GOT3 (cell line): Measurements from ENCODE around the gene OTUD5.
"Not testable (repeated sequence)": the region's sequence is repeated elsewhere in the genome, so short reads cannot be mapped to it uniquely, and the experiment has no call there.

ENCODE experiments used
- DNase-seq: peaks from one replicate; lab custom pipeline; 2025; ENCODE audit warnings: mixed read lengths; lab: John Stamatoyannopoulos, UW

Gene OTUD5

GRCh38 chrX:48909703-48910294, 47.6 kb downstream of the OTUD5 start:
- DNase-seq, result no peak

GRCh38 chrX:48908600-48908999, 48.8 kb downstream of the OTUD5 start:
- DNase-seq, result no peak

GRCh38 chrX:48905090-48905790, 52.2 kb downstream of the OTUD5 start:
- no peak for DNase-seq

GRCh38 chrX:48904626-48905025, 52.8 kb downstream of the OTUD5 start:
- DNase-seq, result no peak

- no peak for DNase-seq
Observed at GRCh38 chrX:48904180-48904579, 53.2 kb downstream of the OTUD5 start.

GRCh38 chrX:48903290-48903689, 54.1 kb downstream of the OTUD5 start:
- no peak for DNase-seq

GRCh38 chrX:48902776-48903175, 54.6 kb downstream of the OTUD5 start:
- no peak for DNase-seq

- DNase-seq, result no peak
Observed at GRCh38 chrX:48902135-48902534, 55.3 kb downstream of the OTUD5 start.

GRCh38 chrX:48901069-48901468, 56.3 kb downstream of the OTUD5 start:
- no peak for DNase-seq

GRCh38 chrX:48899078-48899410, 58.4 kb downstream of the OTUD5 start:
- no peak for DNase-seq

- peak; percentile 66 for DNase-seq
Observed at GRCh38 chrX:48897625-48898306, 59.6 kb downstream of the OTUD5 start, which contains the start of the genes PQBP1 and TIMM17B. Gene PQBP1, plus strand, starts transcription at chrX:48897930. Its CDS starts 580 bp downstream, at chrX:48898510. Gene TIMM17B, minus strand, starts transcription at chrX:48897768. Its CDS starts 19 bp downstream, at chrX:48897749.

GRCh38 chrX:48897157-48897624, 60.2 kb downstream of the OTUD5 start:
- no peak for DNase-seq

GRCh38 chrX:48896611-48897011, 60.8 kb downstream of the OTUD5 start:
- no peak for DNase-seq

GRCh38 chrX:48894891-48895290, 62.5 kb downstream of the OTUD5 start:
- no peak for DNase-seq

GRCh38 chrX:48893556-48894348, 63.7 kb downstream of the OTUD5 start:
- DNase-seq, result no peak

GRCh38 chrX:48892896-48893295, 64.5 kb downstream of the OTUD5 start:
- no peak for DNase-seq

GRCh38 chrX:48891402-48892288, 65.8 kb downstream of the OTUD5 start:
- DNase-seq, result peak; percentile 68

- no peak for DNase-seq
Observed at GRCh38 chrX:48890934-48891401, 66.4 kb downstream of the OTUD5 start.

- no peak for DNase-seq
Observed at GRCh38 chrX:48890296-48890925, 67.0 kb downstream of the OTUD5 start.

GRCh38 chrX:48886586-48886985, 70.8 kb downstream of the OTUD5 start:
- DNase-seq, result not testable (repeated sequence)

- DNase-seq, result no peak
Observed at GRCh38 chrX:48883729-48884128, 73.7 kb downstream of the OTUD5 start.
